ENCODE data around the gene KIAA1755.
A peak's percentile ranks its signal among the peaks of the same experiment; 100 is the strongest.

The KIAA1755 gene

DNA sequence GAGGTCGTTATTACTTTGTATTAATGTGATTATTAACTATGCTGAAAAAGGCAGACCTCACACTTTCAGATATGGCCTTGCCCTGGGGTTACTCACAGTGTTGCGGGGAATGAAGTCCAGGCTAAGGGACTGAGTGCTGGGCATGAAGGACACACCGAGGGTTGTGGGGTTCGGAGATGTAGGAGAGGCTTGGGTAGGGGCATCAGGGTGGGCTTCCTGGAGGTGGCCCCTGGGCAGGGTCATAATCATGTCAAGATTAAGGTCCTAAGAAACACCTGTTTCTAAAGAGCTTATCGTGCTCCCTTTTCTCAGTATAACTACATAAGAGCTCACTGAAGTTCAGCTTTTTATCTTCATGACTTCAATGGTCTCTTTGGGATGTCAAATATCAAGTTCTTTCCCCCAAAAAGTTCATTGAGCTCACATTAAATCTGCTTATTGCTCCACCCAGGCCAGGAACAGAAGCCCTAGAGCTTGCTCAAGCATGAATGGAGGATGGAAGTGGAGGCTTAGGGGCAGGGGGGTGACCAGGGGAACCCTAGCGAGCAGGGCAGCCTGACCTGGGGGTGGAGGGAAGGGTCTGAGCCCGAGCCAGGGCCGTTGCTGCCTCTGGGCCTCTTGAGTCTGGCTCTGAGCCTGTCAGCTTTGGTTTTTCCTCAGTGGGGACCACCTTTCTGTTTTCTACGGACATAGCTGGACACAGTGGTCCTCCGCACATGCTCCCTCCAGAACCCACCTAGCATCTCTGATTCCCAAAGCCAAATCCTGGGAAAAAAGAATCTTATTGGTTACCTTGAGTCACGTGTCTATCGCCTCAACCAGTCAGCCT, 58.2 kb downstream of the KIAA1755 start:
- no peak overlapping the region for H3K4me3 Mint-ChIP-seq
- no peak overlapping the region for H3K27ac Mint-ChIP-seq
- no peaks in the 10 kb centered on the region for H3K4me1 Mint-ChIP-seq (ENCODE audit: low read depth in 2 of 2)
- ATAC-seq (replicated peaks) (no peak), DNase-seq (no peak)
- H3K27me3 Mint-ChIP-seq = peaks cover 24 to 30% of the 10 kb centered on the region in 2 donors
- peaks cover 3% of the 10 kb centered on the region for H3K36me3 Mint-ChIP-seq (ENCODE audit: insufficient read depth)
- no peaks in the 10 kb centered on the region for H3K9me3 Mint-ChIP-seq

DNA sequence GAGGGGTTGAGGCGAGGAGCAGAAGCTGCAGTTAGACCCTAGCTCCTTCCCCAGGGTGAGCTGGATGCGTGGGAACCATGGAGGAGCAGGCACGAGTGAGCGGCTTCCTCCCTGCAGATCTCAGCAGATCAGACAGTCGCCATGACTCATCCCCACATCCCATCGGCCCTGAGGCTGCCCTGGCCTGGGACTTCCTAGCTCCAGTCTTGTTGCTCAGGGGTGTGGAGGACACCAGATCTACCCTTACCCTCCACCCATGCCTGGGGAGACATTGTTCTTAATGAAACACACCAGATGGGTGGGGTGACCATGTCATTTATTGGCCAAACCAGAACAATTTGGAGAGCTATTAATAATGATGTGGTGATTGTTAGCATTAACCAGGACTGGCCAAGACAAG, 59.2 kb downstream of the KIAA1755 start:
- no peak overlapping the region for H3K4me3 Mint-ChIP-seq
- peaks cover 20 to 33% of the 10 kb centered on the region in 2 donors for H3K27me3 Mint-ChIP-seq
- peaks cover 3% of the 10 kb centered on the region for H3K36me3 Mint-ChIP-seq (ENCODE audit: insufficient read depth)
- H3K27ac Mint-ChIP-seq = no peak overlapping the region
- H3K9me3 Mint-ChIP-seq = no peaks in the 10 kb centered on the region
- no peak for ATAC-seq (replicated peaks)
- no peak for DNase-seq
- no peaks in the 10 kb centered on the region for H3K4me1 Mint-ChIP-seq (ENCODE audit: low read depth in 2 of 2)

DNA sequence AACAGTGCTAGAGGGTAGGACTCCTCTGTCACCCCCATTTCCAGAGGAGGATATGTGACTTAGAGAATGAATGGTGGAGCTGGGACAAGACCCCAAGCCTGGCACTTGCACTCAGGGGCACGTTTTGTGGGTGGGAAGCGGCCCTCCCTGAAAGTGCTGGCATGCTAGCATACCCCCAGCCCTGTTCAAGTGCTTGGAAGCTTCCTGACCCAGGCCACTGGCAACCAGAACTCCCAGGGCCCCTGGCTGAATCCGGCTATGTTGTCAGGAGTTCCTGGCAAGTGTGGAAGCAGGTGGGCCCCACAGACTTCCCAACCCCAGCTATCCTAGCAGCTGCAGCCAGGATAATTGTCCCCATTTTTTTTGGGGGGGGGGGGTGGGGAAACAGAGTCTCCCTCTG, 59.9 kb downstream of the KIAA1755 start:
- ATAC-seq (replicated peaks) (no peak), DNase-seq (no peak)
- H3K4me3 Mint-ChIP-seq = no peak overlapping the region
- H3K9me3 Mint-ChIP-seq = no peaks in the 10 kb centered on the region
- no peak overlapping the region for H3K27ac Mint-ChIP-seq
- H3K4me1 Mint-ChIP-seq (ENCODE audit: low read depth in 2 of 2) = no peaks in the 10 kb centered on the region
- peaks cover 13 to 40% of the 10 kb centered on the region in 2 donors for H3K27me3 Mint-ChIP-seq
- H3K36me3 Mint-ChIP-seq (ENCODE audit: insufficient read depth) = peaks cover 3% of the 10 kb centered on the region

- no peak for ATAC-seq (replicated peaks)
- no peaks in the 10 kb centered on the region for H3K4me1 Mint-ChIP-seq (ENCODE audit: low read depth in 2 of 2)
- no peaks in the 10 kb centered on the region for H3K9me3 Mint-ChIP-seq
- DNase-seq = no peak
- no peak overlapping the region for H3K27ac Mint-ChIP-seq
- no peak overlapping the region for H3K4me3 Mint-ChIP-seq
- peaks cover 3% of the 10 kb centered on the region for H3K36me3 Mint-ChIP-seq (ENCODE audit: insufficient read depth)
- H3K27me3 Mint-ChIP-seq = peaks cover 18 to 48% of the 10 kb centered on the region in 2 donors
These were observed 60.8 kb downstream of the KIAA1755 start for GRCh38 chr20:38199501-38200390.

GRCh38 chr20:38198238-38198861, 62.2 kb downstream of the KIAA1755 start:
- DNase-seq (no peak), ATAC-seq (replicated peaks) (no peak)
- Mint-ChIP-seq H3K27me3 (peaks cover 22 to 48% of the 10 kb centered on the region in 2 donors), H3K4me3 (no peak overlapping the region), H3K4me1 (ENCODE audit: low read depth in 2 of 2) (no peaks in the 10 kb centered on the region), H3K27ac (no peak overlapping the region), H3K36me3 (ENCODE audit: insufficient read depth) (peaks cover 3% of the 10 kb centered on the region), H3K9me3 (peaks cover 0 to 4% of the 10 kb centered on the region in 2 donors)

GRCh38 chr20:38197619-38198018, 62.9 kb downstream of the KIAA1755 start:
- ATAC-seq (replicated peaks) = no peak
- Mint-ChIP-seq H3K4me1 (ENCODE audit: low read depth in 2 of 2) (no peaks in the 10 kb centered on the region), H3K9me3 (peaks cover 0 to 4% of the 10 kb centered on the region in 2 donors), H3K36me3 (ENCODE audit: insufficient read depth) (peaks cover 3% of the 10 kb centered on the region), H3K27me3 (peaks cover 22 to 52% of the 10 kb centered on the region in 2 donors), H3K4me3 (no peak overlapping the region), H3K27ac (no peak overlapping the region)
- no peak for DNase-seq

DNA sequence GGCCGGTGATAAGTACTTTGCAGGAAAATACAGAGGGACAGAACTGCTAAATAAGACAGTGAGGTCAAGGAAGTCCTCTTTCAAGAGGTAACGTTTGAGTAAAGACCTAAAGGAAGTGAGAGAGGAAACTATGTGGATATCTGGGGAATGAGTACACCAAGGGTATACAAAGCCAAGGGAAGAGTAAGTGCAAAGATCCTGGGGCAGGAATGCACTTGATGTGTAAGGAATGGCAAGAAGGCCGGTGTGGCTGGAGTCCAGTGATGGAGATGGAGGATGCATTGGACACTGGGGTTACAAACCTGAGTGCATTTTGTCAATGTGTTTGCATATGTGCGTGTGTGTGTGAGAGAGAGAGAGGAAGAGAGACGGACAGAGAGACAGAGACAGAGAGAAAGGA, 63.3 kb downstream of the KIAA1755 start:
- Mint-ChIP-seq H3K36me3 (ENCODE audit: insufficient read depth) (peaks cover 3% of the 10 kb centered on the region), H3K4me3 (no peak overlapping the region), H3K4me1 (ENCODE audit: low read depth in 2 of 2) (no peaks in the 10 kb centered on the region), H3K9me3 (peaks cover 0 to 4% of the 10 kb centered on the region in 2 donors), H3K27me3 (peaks cover 20 to 51% of the 10 kb centered on the region in 2 donors), H3K27ac (no peak overlapping the region)
- no peak for ATAC-seq (replicated peaks)
- DNase-seq = no peak

DNA sequence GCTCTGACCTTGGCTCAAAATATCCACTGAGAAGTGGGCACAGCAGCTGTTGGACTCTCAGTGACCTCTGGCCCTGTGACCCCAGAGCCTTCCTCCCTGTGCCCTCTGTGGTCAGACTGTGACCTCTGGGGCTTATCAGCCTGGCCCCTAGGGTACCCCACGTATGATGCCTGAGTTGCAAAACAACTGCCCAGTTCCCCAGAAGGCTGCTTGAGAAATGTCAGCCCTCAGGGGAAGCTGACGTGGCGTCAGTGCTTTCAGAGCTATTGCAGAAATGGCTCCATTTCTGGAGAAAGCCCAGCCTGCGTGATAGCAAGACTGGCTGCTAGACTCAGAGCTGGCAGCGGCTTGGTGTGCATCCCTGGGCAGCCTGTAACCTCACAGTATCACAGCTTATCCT, 63.9 kb downstream of the KIAA1755 start:
- H3K36me3 Mint-ChIP-seq (ENCODE audit: insufficient read depth) = peaks cover 3% of the 10 kb centered on the region
- H3K27ac Mint-ChIP-seq = no peak overlapping the region
- H3K9me3 Mint-ChIP-seq = peaks cover 0 to 4% of the 10 kb centered on the region in 2 donors
- no peaks in the 10 kb centered on the region for H3K4me1 Mint-ChIP-seq (ENCODE audit: low read depth in 2 of 2)
- no peak for DNase-seq
- ATAC-seq (replicated peaks) = peak; percentile 21
- no peak overlapping the region for H3K4me3 Mint-ChIP-seq
- H3K27me3 Mint-ChIP-seq = peaks cover 17 to 52% of the 10 kb centered on the region in 2 donors

- no peak for ATAC-seq (replicated peaks)
- no peak overlapping the region for H3K27ac Mint-ChIP-seq
- H3K36me3 Mint-ChIP-seq (ENCODE audit: insufficient read depth) = peaks cover 3% of the 10 kb centered on the region
- H3K4me3 Mint-ChIP-seq = no peak overlapping the region
- H3K4me1 Mint-ChIP-seq (ENCODE audit: low read depth in 2 of 2) = no peaks in the 10 kb centered on the region
- peaks cover 22 to 57% of the 10 kb centered on the region in 2 donors for H3K27me3 Mint-ChIP-seq
- no peak for DNase-seq
- peaks cover 0 to 4% of the 10 kb centered on the region in 2 donors for H3K9me3 Mint-ChIP-seq
These were observed 64.5 kb downstream of the KIAA1755 start for GRCh38 chr20:38196076-38196475.

GRCh38 chr20:38195521-38195920, 65.0 kb downstream of the KIAA1755 start:
- Mint-ChIP-seq H3K36me3 (ENCODE audit: insufficient read depth) (peaks cover 3% of the 10 kb centered on the region), H3K9me3 (peaks cover 0 to 4% of the 10 kb centered on the region in 2 donors), H3K27ac (no peak overlapping the region), H3K27me3 (peaks cover 22 to 61% of the 10 kb centered on the region in 2 donors), H3K4me3 (no peak overlapping the region), H3K4me1 (ENCODE audit: low read depth in 2 of 2) (no peaks in the 10 kb centered on the region)
- no peak for ATAC-seq (replicated peaks)
- DNase-seq = no peak

GRCh38 chr20:38194971-38195504, 65.5 kb downstream of the KIAA1755 start:
- DNase-seq = no peak
- no peak for ATAC-seq (replicated peaks)

DNA sequence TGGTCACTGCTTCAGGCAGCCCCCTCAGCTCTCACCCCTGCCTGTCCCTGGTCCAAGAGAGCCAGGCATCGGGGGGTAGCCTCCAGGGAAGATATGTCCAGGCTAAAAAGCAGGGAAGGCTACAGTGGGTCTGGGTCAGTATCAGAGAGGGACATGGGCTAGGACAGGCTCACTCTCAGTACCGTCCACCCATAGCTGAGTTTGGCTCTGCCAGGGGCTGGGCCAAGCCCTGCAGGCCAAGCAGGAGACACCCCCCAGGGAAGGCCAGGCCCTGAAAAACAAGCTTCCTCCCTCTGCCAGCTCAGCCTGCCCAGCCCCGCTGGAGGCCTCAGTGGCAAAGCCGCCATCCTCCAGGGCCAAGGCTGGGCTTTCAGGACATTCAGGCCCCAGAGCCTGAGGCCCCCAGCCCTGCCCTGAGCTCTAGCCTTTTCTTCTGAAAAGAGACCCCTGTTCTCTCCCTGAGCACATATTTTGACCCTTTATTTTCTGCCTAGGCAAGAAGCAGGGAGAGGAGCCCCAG, 66.9 kb downstream of the KIAA1755 start:
- no peak overlapping the region for H3K4me3 Mint-ChIP-seq
- H3K4me1 Mint-ChIP-seq (ENCODE audit: low read depth in 2 of 2) = no peaks in the 10 kb centered on the region
- no peak overlapping the region for H3K27ac Mint-ChIP-seq
- peaks cover 0 to 4% of the 10 kb centered on the region in 2 donors for H3K9me3 Mint-ChIP-seq
- ATAC-seq (replicated peaks) = no peak
- H3K27me3 Mint-ChIP-seq = peaks cover 28 to 63% of the 10 kb centered on the region in 2 donors
- no peaks in the 10 kb centered on the region for H3K36me3 Mint-ChIP-seq (ENCODE audit: insufficient read depth)
- DNase-seq = no peak

More at GRCh38 chr20:38194971-38195504, 65.5 kb downstream of the KIAA1755 start:
- Mint-ChIP-seq H3K27ac (no peak overlapping the region), H3K27me3 (peaks cover 22 to 60% of the 10 kb centered on the region in 2 donors), H3K9me3 (peaks cover 0 to 4% of the 10 kb centered on the region in 2 donors), H3K4me3 (no peak overlapping the region), H3K36me3 (ENCODE audit: insufficient read depth) (peaks cover 3% of the 10 kb centered on the region), H3K4me1 (ENCODE audit: low read depth in 2 of 2) (no peaks in the 10 kb centered on the region)
